ENCODE data around the gene TUBB6. TPM values are rescaled to one million over a fixed set of nuclear protein-coding genes. Genes with fewer than 3 reads are reported as not detected.
A peak's percentile ranks its signal among the peaks of the same experiment; 100 is the strongest.

TUBB6 gene
- total RNA-seq, 3 donors from 2014 or later = 197 to 316 (median 302) TPM

DNA sequence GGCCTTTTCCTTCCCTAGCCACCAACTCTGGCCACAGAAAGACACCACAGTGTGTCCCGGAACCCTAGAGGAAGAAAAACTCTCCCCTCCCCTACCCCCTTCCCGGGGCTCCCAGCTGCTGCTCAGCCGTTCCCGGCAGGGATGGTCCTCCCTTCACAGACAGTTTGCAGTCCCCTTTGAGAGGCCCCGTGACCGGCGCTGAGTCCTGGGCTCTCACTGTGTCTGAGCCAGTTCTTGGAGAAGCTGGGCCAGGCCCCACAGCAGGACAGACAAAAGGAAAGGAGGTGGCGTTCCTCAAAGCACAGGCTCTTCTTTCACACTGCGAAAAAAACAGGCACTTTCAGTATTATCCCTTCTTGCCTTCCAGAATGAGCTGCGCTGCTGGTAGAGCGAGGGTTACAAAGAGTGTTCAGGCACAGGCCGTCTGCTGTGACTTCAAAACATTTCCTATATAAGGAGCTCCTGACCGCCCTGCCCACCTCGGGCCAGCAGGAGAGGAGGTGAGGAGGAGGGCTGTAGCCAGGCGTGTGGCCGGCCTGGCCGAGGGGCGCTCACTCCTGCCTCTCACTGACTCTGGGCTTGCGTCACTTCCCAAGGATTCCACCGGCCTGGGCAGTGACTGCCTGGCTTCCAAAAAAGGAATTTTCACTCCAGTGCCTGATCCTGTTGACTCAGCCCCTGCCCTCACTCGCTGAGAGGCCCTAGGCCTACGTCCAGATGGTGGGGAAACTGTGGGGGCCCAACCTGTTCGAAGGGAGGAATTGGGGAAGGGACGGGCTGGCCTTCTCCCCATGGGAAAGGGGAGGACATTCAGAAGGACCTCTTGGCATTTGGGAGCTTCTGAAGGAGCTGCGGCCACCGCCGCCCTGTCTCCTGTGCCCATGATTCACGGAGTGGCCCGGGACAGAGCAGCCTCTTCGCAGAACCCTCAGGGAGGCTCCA, 29.0 kb upstream of the TUBB6 start:
- TF ChIP-seq POLR2A (IDR thresholded peaks at IDR 0.05) = peak; percentile 29
- TF ChIP-seq POLR2AphosphoS5 (IDR thresholded peaks at IDR 0.05) = peak; percentile 68 to 82 (median 75)
- TF ChIP-seq, protein P1, sequence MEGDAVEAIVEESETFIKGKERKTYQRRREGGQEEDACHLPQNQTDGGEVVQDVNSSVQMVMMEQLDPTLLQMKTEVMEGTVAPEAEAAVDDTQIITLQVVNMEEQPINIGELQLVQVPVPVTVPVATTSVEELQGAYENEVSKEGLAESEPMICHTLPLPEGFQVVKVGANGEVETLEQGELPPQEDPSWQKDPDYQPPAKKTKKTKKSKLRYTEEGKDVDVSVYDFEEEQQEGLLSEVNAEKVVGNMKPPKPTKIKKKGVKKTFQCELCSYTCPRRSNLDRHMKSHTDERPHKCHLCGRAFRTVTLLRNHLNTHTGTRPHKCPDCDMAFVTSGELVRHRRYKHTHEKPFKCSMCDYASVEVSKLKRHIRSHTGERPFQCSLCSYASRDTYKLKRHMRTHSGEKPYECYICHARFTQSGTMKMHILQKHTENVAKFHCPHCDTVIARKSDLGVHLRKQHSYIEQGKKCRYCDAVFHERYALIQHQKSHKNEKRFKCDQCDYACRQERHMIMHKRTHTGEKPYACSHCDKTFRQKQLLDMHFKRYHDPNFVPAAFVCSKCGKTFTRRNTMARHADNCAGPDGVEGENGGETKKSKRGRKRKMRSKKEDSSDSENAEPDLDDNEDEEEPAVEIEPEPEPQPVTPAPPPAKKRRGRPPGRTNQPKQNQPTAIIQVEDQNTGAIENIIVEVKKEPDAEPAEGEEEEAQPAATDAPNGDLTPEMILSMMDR (IDR thresholded peaks at IDR 0.05) = peak; percentile 4 to 25 (median 11)
- H3K9me3 ChIP-seq = no peaks in the 10 kb centered on the region
- H3K4me1 ChIP-seq = peaks cover 0 to 4% of the 10 kb centered on the region in 2 donors
- peak; percentile 68 to 93 for DNase-seq (ENCODE audit: low spot score in 2 of 2)
- intact Hi-C loops (cut with DNase I; ENCODE audit: low total_unique reads) = no loop called here
- no peaks in the 10 kb centered on the region for H3K27me3 ChIP-seq
- peak overlapping the region; percentile 94 to 99 for H3K27ac ChIP-seq
- H3K36me3 ChIP-seq = no peaks in the 10 kb centered on the region
- H3K4me3 ChIP-seq = peak overlapping the region; percentile 35 to 65 (median 44)

DNA sequence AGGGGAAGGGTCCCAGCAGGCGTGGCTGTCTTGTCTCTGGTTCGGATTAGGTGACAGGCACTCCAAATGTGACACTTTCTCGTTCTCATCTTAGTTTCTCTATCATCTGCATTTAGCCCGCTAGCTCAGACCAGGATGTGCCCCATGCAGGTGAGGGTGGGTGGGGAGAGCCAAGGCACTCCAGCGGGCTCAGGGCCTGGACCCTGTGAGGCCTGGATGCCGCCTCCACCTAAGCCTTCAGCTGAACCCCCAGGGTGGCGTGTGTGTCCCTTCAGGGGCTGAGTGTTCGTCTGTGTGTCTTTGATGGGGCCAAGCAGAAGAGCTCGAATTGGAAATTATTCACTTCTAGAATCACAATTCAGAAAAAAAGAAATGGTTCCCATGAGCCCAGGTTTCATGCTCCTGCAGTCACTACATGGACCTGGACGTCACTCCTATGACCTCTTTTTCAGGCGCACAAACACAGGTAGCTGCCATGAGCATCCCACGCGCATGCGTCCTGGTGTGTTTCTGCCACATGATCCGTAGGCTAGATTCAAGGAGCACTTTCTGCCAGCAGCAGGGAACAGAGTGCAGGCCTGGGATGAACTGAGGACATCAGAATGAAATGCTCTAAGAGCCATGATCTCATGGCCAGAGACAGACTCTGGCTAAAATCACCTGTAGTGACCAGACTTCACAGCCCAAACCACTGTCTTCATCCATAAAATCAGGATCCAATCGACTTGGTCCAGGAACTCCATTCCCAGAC, 28.1 kb upstream of the TUBB6 start:
- intact Hi-C loops (cut with DNase I; ENCODE audit: low total_unique reads) = no loop called here
- TF ChIP-seq POLR2AphosphoS5 (IDR thresholded peaks at IDR 0.05) (no peak), POLR2A (IDR thresholded peaks at IDR 0.05) (no peak)
- TF ChIP-seq, protein P1 (IDR thresholded peaks at IDR 0.05) = no peak
- H3K4me1 ChIP-seq = peaks cover 0 to 4% of the 10 kb centered on the region in 2 donors

DNA sequence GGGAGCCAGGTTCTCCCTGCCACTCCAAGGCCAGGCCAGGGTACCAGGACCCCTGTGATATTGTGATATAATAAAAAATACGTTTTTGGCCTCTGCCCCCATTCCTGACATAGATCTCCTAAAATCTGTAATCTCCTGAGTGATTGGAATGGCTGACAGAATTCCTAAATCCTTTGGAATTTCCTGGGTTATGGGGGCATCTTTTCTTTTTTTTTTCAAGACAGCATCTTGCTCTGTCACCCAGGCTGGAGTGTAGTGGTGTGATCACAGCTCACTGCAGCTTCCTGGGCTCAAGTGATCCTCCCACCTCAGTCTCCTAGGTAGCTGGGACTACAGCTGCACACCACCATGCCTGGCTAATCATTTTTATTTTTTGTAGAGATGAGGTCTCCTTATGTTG, 26.2 kb upstream of the TUBB6 start:
- TF ChIP-seq, protein P1 (IDR thresholded peaks at IDR 0.05) = no peak
- TF ChIP-seq POLR2AphosphoS5 (IDR thresholded peaks at IDR 0.05) (no peak), POLR2A (IDR thresholded peaks at IDR 0.05) (no peak)
- intact Hi-C loops (cut with DNase I; ENCODE audit: low total_unique reads) = no loop called here
- no peak overlapping the region for H3K27ac ChIP-seq
- no peak overlapping the region for H3K4me3 ChIP-seq
- no peak for DNase-seq (ENCODE audit: low spot score in 2 of 2)
- peaks cover 0 to 4% of the 10 kb centered on the region in 2 donors for H3K4me1 ChIP-seq
- no peaks in the 10 kb centered on the region for H3K9me3 ChIP-seq
- no peaks in the 10 kb centered on the region for H3K27me3 ChIP-seq
- no peaks in the 10 kb centered on the region for H3K36me3 ChIP-seq

More for the DNA sequence above, 28.1 kb upstream of the TUBB6 start:
- H3K9me3 ChIP-seq = no peaks in the 10 kb centered on the region
- DNase-seq (ENCODE audit: low spot score in 2 of 2) = no peak
- no peaks in the 10 kb centered on the region for H3K27me3 ChIP-seq
- no peaks in the 10 kb centered on the region for H3K36me3 ChIP-seq
- peak overlapping the region; percentile 35 to 65 (median 44) for H3K4me3 ChIP-seq
- peak overlapping the region; percentile 94 to 99 for H3K27ac ChIP-seq

DNA sequence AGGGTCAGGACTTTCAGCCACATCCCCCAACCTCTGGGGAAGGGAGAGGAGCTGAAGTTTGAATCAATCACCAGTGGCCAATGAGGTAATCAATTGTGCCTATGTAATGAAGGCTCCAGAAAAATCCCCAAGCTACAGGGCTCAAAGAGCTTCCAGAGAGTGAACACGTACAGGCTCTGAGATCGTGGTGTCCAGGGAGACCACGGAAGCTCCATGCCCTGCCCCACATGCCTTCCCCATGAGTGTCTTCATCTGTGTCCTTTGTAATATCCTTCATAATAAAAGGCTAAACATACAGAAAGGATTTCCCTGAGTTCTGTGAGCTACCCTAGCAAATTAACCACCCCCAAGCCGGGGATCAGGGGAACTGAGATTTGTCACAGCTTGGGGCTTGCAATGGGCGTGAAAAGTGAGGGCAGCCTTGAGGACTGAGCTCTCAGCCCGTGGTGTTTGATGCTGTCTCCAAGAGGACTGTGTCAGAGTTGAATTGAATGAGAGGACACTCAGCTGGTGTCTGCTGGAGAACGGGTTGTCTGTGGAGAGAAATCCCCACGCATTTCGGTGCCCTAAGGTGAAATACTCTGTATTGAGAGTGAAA, 25.5 kb upstream of the TUBB6 start:
- DNase-seq (ENCODE audit: low spot score in 2 of 2) = no peak
- TF ChIP-seq POLR2A (IDR thresholded peaks at IDR 0.05) (no peak), POLR2AphosphoS5 (IDR thresholded peaks at IDR 0.05) (no peak)
- TF ChIP-seq, protein P1 (IDR thresholded peaks at IDR 0.05) = no peak
- Histone ChIP-seq H3K4me1 (peaks cover 0 to 4% of the 10 kb centered on the region in 2 donors), H3K27me3 (no peaks in the 10 kb centered on the region), H3K4me3 (no peak overlapping the region), H3K9me3 (no peaks in the 10 kb centered on the region), H3K36me3 (no peaks in the 10 kb centered on the region), H3K27ac (no peak overlapping the region)
- intact Hi-C loops (cut with DNase I; ENCODE audit: low total_unique reads) = no loop called here

Measured in breast epithelium (tissue), 4 donors.